HG03097 (cell line): ENCODE measurements around the gene DNMT3A.

Source experiments
- ATAC-seq: cut with Tn5 transposase; IDR thresholded peaks from one replicate; pipeline ENCODE4 v1.9.1; 2021; ENCODE audit not compliant: unreplicated experiment, low FRiP score

DNMT3A gene

GRCh38 chr2:25308599-25308998 is 33.1 kb downstream of the DNMT3A start:
- ATAC-seq, result no peak

GRCh38 chr2:25307949-25308557 is 33.7 kb downstream of the DNMT3A start:
- no peak for ATAC-seq

GRCh38 chr2:25306777-25307368 is 34.9 kb downstream of the DNMT3A start:
- no peak for ATAC-seq

GRCh38 chr2:25305775-25306174 is 36.0 kb downstream of the DNMT3A start:
- no peak for ATAC-seq

DNA sequence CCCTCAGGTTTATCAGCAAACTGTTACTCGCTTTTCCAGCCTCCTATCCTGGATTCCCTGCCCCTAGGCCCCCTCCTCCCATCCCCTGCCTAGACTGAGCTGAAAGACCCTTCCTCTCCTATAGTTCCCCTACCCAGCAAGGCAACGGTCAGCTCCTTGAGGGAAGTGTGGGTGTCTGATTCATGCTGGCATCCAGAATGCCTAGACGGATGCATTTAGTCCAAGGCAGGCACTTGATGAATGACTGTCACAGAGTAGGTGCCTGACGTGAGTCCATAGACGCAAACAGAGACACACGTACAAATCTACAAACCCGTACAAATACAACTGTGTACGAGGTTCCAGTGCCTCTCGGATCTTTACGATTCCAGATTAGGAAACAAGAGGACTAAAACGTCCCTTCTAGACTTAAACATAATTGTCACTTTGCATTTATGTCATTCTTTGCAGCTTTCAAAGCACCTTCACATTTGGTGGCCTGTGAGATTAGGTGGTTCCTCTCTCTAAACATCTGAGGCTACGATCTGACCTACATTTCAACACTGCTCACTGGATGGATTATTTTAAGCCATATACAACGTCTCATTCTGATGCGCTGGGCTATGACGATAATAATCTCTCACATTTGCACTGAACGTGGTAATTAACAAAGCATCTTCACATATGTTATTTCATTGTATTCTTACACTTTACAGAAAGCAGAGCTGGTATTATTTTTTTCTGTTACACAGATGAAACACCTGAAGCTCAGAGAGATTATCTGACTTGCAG is 36.7 kb downstream of the DNMT3A start:
- ATAC-seq, result no peak

- ATAC-seq, result no peak
Observed at GRCh38 chr2:25304321-25304720, 37.4 kb downstream of the DNMT3A start.

DNA sequence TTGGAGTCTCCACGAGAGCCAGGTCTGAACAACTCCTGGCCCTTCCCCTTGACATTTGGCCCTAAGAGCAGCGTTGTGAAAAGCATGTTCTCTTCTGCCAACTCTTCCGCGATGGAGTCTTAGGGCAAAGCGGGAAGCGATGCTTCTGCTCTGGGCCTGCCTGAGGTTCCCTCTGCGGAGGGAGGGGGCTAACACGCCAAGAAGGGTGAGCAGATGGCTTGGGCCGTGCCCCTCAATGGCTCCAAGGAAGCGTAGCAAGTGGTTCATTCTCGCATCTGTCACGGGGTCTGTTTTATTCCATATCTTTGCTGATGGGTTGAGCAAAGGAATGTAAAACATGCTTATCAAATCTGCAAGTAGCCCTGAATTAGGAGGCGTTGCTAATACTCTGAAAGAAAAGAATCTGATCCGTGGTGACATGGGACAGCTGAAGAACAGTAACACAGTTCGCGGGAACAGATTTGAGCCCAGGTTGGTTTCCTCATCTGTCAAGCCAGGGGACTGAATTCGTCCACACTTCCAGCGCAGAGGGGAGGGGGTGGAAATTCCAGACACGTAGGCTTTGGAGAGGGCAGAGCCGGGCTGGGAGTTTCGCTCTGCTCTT is 38.0 kb downstream of the DNMT3A start:
- ATAC-seq, result no peak

- no peak for ATAC-seq
Observed at GRCh38 chr2:25302758-25303375, 38.9 kb downstream of the DNMT3A start.

DNA sequence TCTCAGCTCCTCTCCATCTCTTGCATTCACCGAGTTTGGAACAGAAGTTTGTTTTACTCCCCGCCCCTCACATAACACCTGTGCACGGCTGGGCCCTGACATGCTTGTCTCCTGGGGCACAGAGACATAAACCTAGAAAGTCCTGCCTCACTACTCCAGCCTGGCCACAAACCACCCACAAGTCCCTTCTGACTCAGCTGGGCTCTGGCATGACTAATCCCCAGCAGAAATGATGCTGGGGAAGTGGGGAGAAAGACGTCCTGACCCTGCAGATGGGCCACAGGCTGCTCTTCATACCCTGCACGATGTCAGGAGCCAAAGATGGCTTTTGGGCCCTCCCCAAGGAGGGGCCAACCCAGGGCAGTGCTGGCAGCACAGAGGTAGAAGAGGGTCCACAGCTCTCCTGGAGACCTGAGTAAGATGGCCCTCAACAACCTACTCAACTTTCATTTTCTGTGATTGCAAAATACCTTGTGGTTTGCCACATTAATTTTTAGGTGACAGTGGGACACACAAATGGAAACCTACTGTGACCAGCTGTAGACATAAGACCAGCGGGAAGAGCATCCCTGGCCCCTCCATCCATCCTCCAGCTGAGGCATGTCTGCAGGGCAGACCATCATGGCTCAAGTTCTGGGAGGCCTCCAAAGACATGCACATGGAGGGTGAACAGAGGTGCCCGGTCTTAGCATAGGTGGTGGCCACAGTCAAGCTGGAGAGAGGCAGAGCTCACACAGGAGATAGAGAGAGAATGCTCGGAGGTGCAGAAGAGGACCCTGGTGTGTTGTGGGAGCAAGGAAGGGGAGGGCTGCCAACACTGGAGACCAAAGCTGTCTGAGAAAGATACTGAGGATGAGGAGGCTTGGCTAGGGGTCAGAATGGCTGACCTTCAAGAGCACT is 40.0 kb downstream of the DNMT3A start:
- ATAC-seq, result peak; percentile 87

GRCh38 chr2:25300001-25300400 is 41.7 kb downstream of the DNMT3A start:
- no peak for ATAC-seq

DNA sequence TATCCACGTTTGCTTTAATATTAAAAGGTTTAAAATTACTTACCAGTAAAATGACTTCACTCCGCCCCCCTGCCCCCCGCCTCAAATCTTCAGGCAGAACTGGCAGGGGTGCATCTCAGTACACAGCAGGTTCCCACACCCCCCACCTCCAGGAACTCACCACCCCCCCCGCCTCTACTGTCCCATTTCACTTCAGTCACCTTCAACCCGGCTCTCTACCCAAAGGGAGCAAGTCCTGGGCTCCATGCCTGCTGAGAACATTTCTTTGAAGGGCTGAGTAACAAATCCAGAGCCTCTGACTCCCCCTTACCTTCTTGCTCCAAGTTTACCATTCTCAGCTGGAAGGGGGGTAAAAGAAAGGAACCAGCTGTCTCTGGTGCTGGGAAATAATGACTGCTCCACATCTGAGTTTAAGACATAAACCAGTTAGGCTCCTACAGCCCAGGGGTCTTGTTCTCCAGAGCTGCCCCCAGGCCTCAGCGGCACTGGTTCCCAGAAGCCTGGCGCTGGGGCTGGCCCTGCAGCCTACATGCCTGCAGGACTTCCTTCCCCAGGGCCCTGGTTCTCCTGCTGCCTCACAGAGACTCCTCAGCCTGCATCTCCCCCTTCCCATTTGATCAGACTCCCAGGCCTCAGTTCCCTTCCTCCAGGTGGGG is 42.8 kb downstream of the DNMT3A start:
- ATAC-seq, result no peak

DNA sequence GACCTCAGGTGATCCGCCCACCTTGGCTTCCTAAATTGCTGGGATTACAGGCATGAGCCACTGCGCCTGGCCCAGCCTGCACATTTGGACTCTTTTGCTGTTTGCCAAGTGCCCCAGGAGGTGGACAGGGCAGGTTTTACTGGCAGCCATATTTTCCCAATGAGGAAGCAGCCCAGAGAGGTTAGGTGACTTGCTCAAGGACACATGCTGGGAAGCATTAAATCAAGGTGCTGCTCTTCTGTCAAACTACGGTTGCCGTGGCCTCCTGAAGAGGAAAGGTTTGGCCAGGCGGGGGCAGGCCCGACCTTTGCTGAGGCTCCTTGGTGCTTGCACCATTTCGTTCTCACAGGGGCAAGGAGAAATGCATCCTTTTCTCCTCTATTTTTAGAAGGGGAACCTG is 44.0 kb downstream of the DNMT3A start:
- no peak for ATAC-seq

DNA sequence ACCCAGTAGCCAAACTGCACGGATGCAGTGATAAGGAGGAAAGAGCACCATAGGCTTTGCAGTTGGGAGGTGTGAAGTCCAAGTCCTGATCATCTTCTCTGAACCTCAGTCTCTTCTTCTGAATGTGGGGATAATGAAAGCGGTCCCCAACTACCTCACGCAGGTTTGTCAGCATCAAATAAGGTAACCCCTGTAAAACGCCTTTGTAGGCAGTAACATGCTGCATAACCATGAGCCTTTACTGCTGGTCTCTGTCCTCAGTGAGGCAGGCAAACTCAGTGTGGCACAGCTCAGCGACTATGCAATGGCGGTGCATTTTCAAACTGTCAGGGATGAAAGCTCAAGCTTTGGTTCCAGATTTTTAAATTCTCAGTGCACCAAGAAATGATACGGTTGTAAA is 46.1 kb downstream of the DNMT3A start:
- ATAC-seq, result no peak

DNA sequence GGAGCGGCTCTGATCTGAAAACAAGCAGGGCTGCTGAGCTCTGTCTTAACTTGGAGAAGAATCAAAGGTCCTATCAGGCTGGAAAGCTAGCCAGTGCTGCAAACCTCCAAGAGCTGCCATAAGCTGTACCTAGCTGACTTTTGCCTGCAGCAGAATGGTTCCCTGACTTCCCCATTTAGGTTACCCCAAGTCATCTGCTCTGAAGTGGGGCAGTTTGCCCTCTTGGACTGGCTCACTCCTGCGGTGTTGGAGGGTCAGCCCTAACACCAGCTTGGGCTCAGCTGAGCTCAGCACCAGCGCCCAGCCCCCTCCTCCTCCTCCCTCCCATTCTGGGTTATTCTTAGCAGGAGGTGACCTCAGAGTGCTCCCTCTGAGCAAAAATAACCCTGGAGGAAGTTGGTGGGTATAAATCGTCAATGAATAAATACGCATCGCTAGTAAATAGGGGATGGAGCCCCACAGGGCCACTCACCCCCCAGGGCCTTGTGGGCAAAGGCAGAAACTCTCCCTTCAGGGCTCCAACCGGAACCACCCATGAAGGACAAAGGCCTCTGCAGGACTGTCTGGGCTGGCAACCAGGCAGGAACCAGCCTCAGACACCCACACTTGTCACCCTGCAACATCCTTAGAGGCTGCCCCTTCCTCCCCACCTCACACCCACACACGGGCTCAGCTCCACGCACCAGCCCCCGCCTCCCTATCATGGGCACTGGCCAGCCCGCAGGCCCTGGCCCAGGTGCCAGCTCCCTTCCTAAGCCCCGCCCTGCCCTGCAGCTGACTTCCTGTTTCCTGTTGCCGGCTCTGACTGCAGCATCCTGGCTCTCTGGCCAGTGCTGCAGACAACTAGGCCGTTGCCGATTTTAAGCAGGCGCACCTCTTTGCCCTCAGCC is 46.9 kb downstream of the DNMT3A start:
- ATAC-seq, result peak; percentile 62

DNA sequence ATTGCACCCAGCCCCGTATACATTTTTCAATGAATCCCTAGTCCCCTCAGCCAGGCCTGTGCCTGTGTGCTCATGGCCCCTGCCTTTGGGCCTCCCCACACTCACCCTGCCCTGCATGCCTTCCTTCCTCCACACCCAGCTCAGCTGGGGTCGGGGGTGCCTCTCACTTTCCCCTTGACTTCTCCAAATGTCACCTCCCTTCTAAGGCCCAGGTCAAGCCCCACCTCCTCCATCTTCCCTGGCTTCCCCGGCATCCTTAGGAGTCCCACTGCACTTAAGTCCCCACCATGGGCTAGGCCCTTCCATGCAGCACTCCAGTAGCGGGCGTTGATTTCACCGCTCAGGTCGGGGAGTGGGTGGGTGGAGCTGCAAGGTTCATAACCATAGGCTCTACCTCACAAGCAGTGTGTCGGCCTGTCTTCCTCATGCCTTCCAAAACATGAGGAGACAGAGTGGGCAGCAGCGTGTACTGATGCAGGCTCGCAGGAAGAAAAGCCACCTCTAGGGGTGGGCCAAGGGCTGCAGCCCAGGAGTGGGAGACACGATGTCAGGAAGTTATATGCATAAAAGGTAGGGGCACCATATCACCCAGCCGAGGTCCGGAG is 47.7 kb downstream of the DNMT3A start:
- ATAC-seq, result no peak

- no peak for ATAC-seq
Observed at GRCh38 chr2:25293145-25293544, 48.6 kb downstream of the DNMT3A start.

DNA sequence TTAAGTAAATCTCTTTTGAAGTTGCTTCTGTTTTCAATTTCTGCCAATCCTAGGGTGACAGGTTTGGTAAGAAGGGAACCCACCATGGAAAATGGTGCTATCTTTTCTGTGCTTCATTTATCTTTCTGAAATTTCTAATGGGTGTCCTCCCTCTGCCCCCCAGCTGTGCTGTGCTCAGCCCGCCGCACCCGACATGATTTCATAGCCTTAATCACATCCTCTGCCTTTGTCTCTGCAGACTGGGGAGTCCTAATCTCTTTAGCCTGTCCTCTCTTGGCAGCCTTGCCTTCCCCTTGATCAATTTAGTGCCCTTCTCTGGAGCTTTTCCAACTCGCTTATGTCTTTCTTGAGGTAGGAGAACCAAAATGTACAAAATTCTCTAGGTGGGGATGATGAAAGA is 49.3 kb downstream of the DNMT3A start:
- ATAC-seq, result no peak

DNA sequence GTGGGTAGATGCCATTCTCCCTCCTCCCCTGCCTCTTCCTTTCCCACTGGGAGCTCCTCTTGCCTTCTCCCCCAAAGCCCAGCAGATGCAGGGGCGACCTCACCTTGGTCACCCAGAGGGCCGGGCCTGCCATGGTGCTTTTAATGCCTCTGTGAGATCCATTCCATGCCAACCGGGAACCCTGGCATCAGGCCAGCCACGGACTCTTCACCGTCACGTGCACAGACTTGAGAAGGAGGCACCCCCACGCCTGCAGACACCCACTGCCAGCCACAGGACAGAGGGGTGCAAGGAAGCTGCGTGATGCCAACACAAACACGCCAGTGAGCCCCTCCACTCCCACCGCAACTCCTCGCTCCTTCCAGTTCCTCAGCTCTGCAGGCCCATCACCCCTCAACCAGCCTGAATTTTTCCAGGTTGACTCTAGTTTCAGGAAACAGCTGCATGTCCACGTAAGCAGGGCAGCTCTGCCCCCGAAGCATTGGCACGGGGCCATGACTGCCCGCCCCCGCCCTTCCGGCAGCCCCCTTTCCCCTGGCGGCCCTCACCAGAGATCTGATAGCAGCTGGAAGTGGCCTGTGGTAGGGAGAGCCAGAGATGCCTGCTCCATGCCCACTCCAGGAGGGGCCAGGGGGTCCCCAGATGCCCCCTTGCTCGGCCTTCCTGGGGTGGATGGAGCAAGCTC is 50.8 kb downstream of the DNMT3A start:
- ATAC-seq, result no peak
